GM19372 (cell line): ENCODE measurements around the gene FRMD3.

ENCODE experiments used
- ATAC-seq: cut with Tn5 transposase; IDR thresholded peaks from one replicate; pipeline ENCODE4 v1.9.1; 2021; ENCODE audit warnings: mild to moderate bottlenecking, low read depth, moderate library complexity; ENCODE audit not compliant: unreplicated experiment

Gene FRMD3

DNA sequence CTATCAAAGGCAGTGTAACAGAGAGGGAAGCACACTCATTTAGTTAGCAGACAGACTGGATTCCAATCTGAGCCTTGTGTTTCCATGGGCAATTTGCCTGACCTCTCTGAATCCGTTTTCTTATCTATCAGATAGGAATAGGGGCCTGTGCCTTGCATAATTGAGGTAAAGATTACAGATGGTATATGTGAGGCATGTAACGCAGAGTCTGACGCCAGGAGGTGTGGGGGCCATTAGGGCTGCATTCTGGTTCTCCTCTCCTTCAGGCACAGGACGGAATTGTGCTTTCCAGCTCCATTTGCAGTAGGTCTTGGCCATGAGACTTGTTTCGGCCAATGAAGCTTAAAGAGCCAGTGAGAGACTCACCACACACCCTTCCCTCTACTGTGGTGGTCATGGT lies 97.6 kb downstream of the FRMD3 start:
- ATAC-seq: no peak

DNA sequence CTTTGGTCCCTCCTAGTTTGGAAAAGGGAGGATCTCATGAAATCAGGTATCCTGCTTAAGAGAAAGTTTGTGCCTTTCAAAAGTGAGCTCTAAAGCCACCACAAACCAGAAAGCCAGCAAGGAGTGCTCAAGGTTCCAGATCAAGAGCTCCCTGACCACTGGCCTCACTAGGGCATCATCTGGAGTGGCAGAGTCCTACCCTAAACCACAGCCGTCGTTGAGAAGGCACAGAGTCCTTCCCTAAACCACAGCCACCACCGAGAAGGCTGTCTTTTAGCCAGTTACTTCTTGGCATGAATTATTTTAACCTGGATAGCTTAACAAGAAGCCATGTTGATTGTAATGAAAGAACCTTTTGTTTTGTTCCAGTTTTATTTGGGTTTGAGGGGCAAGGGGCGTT lies 102.9 kb downstream of the FRMD3 start:
- ATAC-seq: no peak

DNA sequence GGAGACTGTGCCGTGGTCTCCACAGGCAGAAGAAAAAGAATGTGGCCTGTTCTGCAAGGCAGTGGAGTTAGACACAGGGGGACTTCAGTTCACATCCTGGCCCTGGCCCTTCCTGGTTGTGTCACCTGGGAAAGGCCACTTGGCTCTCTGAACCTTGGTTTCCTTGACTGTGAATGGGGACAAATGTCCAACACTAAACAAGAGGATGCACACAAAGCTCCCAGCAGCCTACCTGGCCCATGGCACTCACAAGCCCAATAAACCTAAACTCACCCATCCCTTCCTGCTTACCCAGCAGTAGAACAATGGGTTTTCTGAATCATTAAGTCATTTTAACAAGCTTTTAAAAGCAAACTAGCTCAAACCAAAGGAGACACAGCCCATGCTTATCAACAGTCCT lies 103.9 kb downstream of the FRMD3 start:
- ATAC-seq: no peak

DNA sequence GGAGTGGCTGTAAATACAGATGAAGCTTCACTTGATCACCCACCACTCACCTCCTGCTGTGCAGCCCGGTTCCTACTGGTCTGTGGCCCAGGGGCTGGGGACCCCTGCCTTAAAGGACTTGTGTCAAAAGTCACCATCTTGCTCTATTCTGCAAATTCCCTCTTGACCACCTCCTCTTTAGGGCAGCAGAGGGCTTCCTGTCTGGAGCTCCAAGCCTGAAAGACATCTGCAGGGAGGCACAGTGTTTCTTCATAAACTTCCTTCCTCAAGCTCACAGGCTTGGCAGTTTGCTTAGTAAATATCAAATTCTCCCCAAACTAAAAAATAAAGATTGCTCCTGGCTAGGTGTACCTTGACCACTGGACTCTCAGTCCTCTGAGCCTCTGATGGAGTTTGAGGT lies 104.4 kb downstream of the FRMD3 start:
- ATAC-seq: no peak

DNA sequence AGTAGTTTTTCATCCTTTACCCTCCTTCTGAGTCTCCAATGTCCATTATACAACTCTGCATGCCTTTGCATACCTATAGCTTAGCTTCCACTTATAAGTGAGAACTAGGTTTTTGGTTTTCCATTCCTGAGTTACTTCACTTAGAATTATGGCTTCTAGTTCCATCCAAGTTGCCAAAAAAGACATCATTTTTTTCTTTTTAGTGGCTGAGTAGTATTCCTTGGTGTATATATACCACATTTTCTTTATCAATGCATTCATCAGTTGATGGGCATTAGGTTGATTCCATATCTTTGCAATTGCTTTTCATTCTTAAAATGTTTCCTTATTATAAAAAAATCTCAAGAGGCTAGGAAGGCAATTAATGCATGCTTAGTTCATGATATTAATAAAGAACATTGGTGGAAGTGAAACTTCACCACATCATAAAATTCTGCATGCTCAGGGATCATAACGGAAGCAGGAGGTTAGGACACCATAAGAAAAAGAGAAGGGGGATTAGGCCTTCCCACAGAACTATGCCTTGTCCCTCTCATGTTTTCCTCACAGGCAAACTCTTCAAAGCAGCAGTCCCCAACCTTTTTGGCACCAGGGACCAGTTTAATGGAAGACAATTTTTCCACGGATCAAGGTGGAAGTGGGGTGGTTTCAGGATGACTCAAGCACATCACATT lies 105.2 kb downstream of the FRMD3 start:
- ATAC-seq: no peak

DNA sequence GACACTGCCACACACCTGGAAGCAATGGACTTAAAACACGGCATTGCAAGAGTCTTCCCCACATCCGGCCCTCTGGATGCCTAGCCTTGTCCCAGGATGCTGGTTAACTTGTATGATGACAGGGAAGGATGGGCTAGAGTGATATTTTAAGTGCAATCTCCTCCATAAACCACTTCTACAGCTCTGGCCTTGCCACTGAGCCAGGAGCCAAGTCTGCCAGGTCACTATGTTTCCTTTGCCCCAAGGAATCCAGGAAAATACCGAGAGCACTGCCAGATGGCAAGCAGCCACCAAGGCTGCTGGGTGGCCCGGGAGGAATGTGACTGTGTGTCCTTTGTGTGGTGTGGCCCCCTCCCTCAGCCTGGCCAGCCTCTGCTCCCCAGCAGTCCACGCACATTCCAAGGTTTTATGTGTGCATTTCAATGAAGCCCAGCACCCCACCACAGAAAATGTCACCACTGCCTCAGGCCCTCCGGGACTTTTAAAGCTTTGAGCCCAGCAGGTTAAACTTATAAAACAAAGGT lies 106.0 kb downstream of the FRMD3 start:
- ATAC-seq: no peak

DNA sequence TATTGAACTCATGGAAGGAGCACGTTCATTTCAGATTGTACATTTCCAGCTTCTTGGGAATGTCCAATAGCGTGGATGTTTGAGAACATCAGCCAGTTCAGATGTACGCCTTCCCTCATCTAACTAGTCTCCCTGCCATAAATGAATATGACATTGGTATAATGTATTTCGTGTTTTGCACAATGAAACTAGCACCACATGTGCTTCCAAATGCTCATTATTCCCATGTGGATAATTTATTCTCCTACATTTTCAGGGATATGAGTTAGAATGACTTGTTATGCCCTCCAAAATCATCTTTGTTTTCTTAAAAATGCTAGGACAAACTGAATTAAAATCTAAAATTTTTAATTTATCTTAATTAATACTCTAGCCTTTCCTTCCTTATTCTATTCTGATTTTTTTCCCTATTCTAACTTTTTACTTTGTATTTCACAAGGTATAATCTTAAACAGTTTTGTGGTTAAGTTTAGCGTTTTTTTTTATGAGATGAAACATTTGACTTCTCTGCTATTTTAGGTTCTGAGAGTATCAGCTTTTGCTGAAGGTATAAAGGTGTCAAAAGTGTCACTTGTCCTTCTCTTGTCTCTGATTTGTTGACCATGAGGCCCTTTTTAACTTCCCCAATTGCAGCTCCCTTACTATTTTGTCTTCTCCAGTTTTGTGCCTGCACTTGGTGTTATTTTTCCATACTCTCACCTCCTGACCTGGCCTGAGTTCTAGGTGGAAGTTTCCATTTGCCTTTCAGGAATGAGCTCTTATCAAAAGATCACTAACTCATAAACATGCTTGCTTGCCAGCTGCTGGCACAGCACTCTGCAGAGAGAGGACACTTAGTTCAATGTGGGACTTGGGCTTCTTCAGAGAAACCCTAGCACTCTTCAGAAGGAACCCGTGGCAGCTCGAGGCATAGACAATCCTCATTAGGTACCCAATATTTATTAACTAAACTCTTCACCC lies 106.8 kb downstream of the FRMD3 start:
- ATAC-seq: no peak

DNA sequence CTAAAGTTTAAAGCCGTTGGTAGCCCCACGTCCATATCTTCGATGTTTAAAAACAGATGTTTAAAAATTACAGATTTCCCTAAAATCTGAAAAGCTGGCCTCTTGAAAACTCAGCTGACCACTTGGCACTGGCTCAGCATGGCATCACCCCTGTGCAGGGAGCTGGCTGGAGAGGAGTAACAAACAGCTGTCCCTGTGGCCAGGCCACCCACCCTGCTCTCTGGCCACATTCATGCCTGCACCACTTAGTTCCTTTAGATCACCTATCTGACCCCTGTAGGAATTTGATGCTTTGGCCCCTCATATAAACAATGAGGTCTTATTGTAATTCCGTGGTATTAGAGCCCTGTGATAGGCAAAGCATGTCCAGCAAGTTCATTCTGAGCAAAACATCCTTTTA lies 107.5 kb downstream of the FRMD3 start:
- no peak for ATAC-seq

DNA sequence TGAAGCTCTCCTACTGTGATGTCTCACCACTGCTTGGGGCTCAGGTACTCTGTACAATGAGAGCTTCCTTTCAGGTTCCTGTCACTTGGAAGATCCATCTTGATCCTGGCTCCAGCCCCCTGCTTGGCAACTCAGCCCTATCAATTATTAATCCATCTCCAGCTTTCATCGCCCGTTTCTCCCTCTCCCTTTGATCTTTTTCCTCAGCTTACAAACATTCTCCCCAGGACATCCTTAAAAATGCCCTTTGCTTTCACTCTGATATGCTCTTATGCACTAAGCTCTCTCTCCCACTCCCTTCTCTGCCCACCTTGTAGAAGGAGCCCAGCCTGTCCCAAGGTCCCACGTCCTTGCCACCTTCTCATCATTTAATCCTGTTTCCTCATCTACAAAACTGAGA lies 109.0 kb downstream of the FRMD3 start:
- ATAC-seq: no peak

DNA sequence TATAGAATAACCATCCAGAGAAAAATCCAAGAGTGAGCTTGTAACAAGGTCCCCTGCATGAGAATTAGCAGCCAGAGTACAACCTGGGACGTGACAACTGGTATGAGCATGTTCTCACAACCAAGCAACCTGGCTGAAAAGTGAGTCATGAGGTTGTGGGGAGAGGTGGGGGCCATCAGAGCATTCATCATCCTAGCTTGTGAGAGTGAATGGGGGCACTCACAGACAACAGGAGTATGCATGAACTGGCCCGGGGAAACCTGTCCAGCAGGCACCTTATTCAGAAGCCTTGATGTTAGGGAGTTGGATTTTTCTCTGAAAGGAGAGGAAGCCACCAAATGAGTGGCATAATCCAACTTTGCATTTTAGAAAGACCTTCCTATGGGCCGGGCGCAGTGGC lies 113.0 kb downstream of the FRMD3 start:
- no peak for ATAC-seq

DNA sequence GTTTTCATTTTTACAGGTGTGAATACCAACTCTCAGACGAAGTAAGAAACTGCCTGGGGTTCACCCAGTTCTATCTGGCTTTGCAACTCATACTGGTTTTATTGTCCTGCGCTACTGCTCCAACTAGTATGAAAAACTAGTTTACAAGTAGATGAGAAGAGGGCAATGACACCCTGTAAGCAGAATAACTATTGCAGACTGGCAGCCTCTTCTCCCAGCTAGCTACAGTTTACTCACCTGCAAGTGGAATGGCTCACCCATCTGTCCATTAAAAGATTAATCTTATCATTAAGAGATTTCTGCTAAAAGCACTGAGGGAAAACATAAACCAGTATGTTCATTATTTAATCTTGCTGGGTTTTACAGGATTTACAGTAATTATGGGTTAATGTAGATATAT lies 113.4 kb downstream of the FRMD3 start:
- ATAC-seq: no peak

DNA sequence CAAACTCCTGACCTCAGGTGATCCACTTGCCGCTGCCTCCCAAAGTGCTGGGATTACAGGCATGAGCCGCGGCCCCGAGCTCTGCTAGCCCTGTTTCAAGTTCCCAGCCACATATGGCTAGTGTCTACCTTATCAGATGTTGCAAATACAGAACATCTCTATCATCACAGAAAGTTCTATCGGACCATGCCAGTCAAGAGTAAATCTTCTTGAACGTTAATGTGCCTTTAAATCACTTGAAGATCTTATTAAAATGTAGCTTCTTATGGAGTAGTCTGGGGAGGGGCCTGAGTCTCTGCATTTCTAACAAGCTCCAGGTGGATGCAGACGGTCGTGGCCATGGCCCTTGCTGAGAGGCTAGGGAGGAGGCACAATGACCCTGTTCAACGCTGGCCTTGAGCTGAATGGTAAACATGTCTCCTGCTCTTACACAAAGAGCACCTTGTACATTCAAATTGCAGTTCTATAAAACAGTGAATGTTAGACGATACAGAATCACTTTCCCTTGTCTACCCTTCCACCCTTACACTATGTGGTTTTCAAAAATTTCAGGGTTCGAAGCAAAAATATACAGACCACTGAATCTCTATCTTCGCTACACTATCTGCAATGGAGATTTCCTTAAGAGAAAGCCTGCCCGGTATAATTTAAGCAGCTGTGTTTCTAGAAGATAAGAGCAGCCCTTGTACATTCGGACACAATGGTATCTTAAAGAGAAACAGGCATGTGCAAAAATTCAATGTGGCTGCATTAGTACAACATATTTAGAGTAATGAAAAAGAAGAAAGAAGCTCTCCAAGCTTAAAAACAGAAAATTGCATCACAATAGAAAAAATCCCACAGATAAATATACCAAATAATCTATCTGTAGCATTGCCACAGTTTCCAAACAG lies 114.1 kb downstream of the FRMD3 start:
- ATAC-seq: no peak

DNA sequence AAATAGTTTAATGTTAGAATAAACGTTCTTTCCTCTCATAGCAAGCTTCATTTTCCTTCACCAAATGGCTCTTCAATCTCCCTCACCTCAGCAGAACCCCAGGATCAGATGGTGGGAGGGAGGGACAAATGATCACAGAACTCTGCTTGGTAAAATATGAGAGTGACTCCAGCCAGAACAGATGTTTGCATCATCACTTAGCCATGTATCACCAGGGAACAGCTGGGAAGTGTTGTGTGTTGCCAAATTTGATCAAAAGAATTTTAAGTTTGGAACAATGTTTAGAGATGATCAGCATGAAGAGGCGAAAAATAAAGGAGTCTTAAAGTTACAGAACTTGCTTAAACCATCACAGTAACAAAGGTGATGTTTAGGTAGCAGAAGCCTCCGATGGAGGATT lies 115.7 kb downstream of the FRMD3 start:
- no peak for ATAC-seq

DNA sequence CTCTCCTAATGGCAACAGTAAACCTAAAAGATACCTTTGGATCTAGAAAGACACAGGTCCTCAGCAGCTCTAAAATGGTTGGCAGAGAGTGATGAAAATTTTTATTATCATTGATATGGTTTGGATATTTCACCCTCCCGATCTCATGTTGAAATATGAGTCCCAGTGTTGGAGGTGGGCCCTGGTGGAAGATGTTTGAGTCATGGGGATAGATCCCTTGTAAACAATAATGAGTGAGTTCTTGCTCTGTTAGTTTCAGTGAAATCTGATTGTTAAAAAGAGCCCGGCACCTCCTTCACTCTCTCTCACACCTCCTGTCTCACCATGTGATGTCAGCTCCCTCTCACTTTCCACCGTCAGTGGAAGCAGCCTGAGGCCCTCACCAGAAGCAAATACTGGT lies 117.7 kb downstream of the FRMD3 start:
- ATAC-seq: no peak

DNA sequence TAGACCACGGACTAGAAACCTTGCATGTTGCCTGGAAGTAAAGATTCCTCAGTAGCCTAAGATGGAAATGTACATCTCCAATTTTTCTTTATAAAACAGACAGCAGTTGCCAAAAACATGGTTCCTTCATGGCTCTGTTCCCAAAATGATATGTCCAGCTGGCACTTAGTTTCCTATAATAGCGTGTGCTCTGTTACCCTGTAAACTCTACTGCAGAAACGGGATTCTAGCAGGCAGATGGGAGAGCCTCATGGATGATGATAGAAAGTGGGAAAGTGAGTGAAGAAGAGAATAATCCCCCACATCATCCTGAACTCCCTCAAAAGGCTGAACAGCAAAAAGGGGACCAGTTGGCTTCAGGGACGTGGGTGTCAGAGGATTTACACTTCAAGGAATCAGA lies 118.2 kb downstream of the FRMD3 start:
- ATAC-seq: no peak

DNA sequence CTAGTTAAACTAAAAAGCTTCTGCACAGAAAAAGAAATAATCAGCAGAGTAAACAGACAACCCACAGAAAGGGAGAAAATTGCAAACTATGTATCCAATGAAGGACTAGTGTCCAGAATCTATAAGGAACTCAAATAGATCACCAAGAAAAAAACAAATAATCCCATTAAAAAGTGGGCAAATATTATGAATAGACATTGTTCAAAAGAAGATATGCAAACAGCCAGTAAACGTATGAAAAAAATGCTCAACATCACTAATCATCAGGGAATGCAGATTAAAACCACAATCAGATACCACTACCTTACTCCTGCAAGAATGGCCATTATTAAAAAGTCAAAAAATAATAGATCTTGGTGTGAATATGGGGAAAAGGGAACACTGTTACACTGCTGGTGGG lies 119.9 kb downstream of the FRMD3 start:
- no peak for ATAC-seq

DNA sequence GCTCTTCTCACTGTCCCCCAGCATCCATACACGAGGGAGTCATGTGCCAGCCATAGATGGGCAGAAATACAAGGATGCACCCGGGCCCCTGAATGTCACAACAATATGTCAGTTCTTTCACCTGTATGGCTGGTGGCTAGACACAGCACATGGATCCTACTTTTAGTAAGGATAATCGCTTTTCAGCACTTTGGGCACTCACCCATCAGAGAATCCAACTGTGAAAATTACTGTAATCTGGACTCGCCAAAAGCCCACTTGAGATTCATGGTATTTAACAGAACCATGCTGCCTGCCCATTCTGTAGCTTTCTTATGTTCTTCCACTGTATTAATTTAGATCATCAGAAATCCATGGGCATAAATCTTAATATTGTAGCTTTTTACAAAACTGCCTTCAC lies 124.8 kb downstream of the FRMD3 start:
- ATAC-seq: no peak

DNA sequence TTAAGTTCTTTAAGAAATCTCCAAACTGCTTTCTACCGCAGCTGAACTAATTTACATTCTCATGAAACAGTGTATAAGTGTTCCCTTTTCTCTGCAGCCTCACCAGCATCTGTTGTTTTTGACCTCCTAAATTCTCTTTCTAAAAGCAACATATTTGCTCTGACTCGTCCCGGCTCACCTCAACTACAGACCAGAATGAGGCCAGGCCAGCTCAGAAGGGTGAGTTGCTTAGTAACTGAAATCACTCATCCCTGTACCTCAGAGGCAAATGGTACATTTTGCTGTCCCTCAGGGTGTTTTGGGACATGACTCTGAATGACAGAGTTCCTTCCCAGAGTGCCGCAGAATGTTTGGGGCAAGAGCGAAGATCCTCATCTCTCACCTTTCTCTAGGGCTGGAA lies 127.5 kb downstream of the FRMD3 start:
- no peak for ATAC-seq

DNA sequence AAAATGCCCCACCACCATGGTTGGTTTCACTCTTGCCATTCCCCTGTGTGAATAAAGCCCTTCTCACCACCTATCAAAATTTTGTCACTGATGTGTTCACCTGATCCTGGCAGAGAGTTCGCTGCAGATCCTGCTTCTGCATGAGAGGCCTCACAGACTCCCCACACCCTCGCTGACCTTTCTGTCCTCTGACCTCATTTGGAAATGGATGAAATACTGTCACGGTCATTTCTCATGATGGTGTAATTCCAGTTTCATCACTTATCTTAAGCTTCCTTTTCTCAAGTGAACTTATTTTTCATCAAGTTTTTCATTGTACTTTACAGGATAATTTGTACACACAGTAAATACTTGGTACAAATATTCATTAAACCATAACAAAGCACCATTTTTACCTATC lies 131.3 kb downstream of the FRMD3 start:
- ATAC-seq: no peak

DNA sequence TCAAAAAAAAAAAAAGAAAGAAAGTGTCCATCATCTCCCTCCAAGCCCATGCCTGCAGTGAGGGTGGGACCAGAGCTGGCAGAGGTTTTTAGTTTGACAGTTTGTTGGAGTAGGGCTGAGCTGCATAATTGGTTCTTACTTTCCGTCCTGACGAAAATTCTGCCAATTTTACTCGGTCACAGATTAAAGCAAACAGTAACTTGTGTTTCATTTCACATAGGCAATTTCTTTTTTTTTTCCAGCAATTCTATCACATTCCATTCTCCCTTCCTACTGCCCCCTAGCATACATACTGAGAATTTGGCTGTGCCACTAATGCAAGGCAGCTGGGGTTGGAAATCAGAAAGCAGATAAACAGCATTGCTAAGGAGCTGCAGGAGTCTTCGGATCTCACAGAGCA lies 132.4 kb downstream of the FRMD3 start:
- ATAC-seq: no peak
